ENCODE measurements around the gene AOPEP. TPM values are rescaled to one million over a fixed set of nuclear protein-coding genes. Genes with fewer than 3 reads are reported as not detected.

AOPEP gene
- total RNA-seq, 4 donors from 2014 or later, result 80.7 to 428 (median 126) TPM

DNA sequence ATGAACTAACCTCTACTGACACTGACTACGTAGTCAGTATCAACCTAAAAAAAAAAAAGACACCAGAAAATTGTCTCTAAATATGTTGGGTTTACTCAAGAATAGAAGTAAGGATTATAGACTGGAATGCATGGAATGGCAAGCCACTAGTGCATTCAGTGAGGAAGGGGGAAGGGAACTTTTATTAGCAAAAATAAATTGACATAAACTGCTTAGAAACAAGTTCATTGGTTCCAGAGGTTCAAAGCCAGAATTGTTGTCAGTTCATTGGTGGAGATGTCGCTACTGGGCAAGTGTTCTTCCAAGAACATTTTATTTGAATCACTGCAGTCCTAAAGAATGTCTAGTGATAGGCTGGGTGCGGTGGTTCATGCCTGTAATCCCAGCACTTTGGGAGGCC is 26.1 kb upstream of the AOPEP start:
- no peaks in the 10 kb centered on the region for H3K9me3 ChIP-seq
- H3K4me1 ChIP-seq, result no peaks in the 10 kb centered on the region
- no peaks in the 10 kb centered on the region for H3K36me3 ChIP-seq
- intact Hi-C loops (cut with DNase I; ENCODE audit: low total_unique reads), result no loop called here
- TF ChIP-seq, protein P1, sequence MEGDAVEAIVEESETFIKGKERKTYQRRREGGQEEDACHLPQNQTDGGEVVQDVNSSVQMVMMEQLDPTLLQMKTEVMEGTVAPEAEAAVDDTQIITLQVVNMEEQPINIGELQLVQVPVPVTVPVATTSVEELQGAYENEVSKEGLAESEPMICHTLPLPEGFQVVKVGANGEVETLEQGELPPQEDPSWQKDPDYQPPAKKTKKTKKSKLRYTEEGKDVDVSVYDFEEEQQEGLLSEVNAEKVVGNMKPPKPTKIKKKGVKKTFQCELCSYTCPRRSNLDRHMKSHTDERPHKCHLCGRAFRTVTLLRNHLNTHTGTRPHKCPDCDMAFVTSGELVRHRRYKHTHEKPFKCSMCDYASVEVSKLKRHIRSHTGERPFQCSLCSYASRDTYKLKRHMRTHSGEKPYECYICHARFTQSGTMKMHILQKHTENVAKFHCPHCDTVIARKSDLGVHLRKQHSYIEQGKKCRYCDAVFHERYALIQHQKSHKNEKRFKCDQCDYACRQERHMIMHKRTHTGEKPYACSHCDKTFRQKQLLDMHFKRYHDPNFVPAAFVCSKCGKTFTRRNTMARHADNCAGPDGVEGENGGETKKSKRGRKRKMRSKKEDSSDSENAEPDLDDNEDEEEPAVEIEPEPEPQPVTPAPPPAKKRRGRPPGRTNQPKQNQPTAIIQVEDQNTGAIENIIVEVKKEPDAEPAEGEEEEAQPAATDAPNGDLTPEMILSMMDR (IDR thresholded peaks at IDR 0.05), result no peak
- no peak for TF ChIP-seq POLR2A (IDR thresholded peaks at IDR 0.05)
- H3K27me3 ChIP-seq, result no peaks in the 10 kb centered on the region
- H3K4me3 ChIP-seq, result no peak overlapping the region
- H3K27ac ChIP-seq, result no peak overlapping the region
- no peak for DNase-seq

- no peak for DNase-seq
- H3K27ac ChIP-seq, result no peak overlapping the region
- TF ChIP-seq POLR2A (IDR thresholded peaks at IDR 0.05), result no peak
- TF ChIP-seq, protein P1 (IDR thresholded peaks at IDR 0.05), result no peak
- no peaks in the 10 kb centered on the region for H3K36me3 ChIP-seq
- intact Hi-C loops (cut with DNase I; ENCODE audit: low total_unique reads), result no loop called here
- H3K4me3 ChIP-seq, result no peak overlapping the region
- no peaks in the 10 kb centered on the region for H3K9me3 ChIP-seq
- no peaks in the 10 kb centered on the region for H3K27me3 ChIP-seq
- H3K4me1 ChIP-seq, result no peaks in the 10 kb centered on the region
Measured at GRCh38 chr9:94703488-94704140, 22.9 kb upstream of the AOPEP start.

DNA sequence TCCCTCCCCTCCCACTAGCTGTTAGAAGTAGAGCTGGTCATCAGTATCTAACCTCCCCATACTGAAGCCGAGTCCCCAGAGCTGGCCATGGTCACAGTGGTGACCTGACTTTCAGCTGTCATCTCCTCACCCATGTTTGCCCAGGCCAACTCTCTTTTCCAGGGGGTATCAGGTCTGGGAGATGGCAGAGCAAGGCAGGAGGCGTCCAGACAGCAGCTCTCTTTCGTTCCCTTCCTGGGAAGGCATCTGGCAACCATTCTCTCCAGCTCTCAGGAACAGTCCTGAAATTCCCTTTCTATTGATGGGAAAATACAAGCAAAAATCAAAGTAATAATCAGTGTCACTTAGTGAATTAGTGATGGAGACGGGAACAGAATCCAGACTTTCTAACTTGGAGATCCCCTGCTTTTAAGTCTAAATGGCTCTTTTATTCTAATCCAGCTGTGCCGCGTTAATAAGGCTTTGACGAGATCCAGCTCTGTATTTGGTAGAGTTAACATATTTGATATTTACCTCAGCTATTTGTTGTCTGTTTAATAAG is 21.3 kb upstream of the AOPEP start:
- H3K4me1 ChIP-seq, result no peaks in the 10 kb centered on the region
- no peak overlapping the region for H3K27ac ChIP-seq
- no peaks in the 10 kb centered on the region for H3K9me3 ChIP-seq
- intact Hi-C loops (cut with DNase I; ENCODE audit: low total_unique reads), result no loop called here
- DNase-seq, result no peak
- TF ChIP-seq, protein P1 (IDR thresholded peaks at IDR 0.05), result no peak
- no peak for TF ChIP-seq POLR2A (IDR thresholded peaks at IDR 0.05)
- H3K4me3 ChIP-seq, result no peak overlapping the region
- no peaks in the 10 kb centered on the region for H3K36me3 ChIP-seq
- no peaks in the 10 kb centered on the region for H3K27me3 ChIP-seq

DNA sequence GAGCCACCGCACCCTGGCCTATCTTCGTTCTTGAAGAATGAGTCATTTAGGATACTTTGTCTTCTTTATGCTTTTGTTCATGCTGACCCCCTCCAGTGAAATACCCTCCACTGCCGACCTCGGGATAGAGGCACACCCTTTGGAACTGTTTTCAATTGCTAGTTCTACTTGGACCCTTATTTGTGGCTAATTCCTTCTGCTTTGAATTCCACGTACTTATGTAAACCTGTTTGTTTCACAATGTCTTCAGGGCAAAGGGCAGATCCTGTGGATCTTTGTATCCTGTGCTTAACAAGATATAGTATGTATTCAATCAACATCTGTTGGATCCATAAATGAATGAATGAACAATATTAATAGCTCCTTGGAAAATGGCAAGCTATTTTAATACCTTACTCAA is 19.6 kb upstream of the AOPEP start:
- H3K4me1 ChIP-seq, result no peaks in the 10 kb centered on the region
- intact Hi-C loops (cut with DNase I; ENCODE audit: low total_unique reads), result no loop called here
- DNase-seq, result no peak
- H3K9me3 ChIP-seq, result no peaks in the 10 kb centered on the region
- TF ChIP-seq POLR2A (IDR thresholded peaks at IDR 0.05), result no peak
- TF ChIP-seq, protein P1 (IDR thresholded peaks at IDR 0.05), result no peak
- no peak overlapping the region for H3K27ac ChIP-seq
- no peak overlapping the region for H3K4me3 ChIP-seq
- H3K36me3 ChIP-seq, result no peaks in the 10 kb centered on the region
- no peaks in the 10 kb centered on the region for H3K27me3 ChIP-seq

DNA sequence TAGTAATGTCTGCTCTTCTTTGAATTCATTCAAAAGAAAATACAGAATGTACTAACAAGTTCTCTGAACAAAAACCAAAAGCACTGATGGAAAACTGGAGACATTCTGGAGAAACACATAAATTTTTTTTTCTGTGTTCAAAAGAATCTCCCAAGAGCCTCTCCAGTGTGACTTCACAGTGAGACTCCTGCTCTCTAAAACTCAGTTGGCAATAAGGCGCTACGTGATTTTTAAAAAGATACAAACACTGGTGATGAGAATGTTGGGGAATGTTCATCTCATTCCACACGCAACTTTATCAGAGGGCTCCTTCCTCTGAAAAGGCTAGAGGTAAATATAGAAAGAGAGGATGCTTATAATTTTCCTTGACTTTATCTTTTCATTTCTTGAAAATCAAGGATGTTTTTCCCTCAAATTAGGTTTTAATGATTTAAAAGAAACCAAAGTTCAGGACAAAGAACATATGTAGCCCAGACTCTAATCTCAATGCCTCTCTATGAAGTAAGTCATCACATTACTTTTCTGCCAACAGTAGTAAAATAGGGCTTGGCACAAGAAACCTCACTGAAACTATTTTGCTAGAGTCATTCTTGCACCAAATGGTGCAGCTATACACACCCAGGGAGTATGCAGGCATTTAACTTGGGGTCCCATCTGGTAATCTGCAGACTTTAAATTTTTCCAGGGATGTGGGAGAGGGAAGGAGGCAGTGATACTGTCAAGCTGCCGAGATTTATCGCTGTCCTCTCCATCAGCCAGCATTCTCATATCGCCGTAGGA is 12.9 kb upstream of the AOPEP start:
- Histone ChIP-seq H3K27me3 (no peaks in the 10 kb centered on the region), H3K4me1 (no peaks in the 10 kb centered on the region), H3K9me3 (no peaks in the 10 kb centered on the region), H3K36me3 (no peaks in the 10 kb centered on the region), H3K4me3 (no peak overlapping the region), H3K27ac (peak overlapping the region; percentile 29 to 40)
- no peak for DNase-seq
- TF ChIP-seq, protein P1 (IDR thresholded peaks at IDR 0.05), result no peak
- no peak for TF ChIP-seq POLR2A (IDR thresholded peaks at IDR 0.05)
- intact Hi-C loops (cut with DNase I; ENCODE audit: low total_unique reads), result no loop called here

Data from uterus (tissue), 4 donors.